HUES6 (cell line): ENCODE measurements around the gene RAB2B.
"Not testable (repeated sequence)": the region's sequence is repeated elsewhere in the genome, so short reads cannot be mapped to it uniquely, and the experiment has no call there.

Experiments used
- H3K27ac ChIP-seq: 2 replicates; pipeline ENCODE4 v1.7.0; 2013; ENCODE audit warnings: low read depth, mild to moderate bottlenecking, low read length, inconsistent platforms
- H3K27me3 ChIP-seq: 2 replicates; pipeline ENCODE4 v1.6.1; 2013; ENCODE audit warnings: low read length; ENCODE audit not compliant: control insufficient read depth, insufficient read depth
- H3K36me3 ChIP-seq: 2 replicates; pipeline ENCODE4 v1.6.1; 2013; ENCODE audit warnings: low read length; ENCODE audit not compliant: control insufficient read depth, insufficient read depth
- H3K4me1 ChIP-seq: 2 replicates; pipeline ENCODE4 v1.6.1; 2013; ENCODE audit warnings: low read length; ENCODE audit not compliant: control insufficient read depth, insufficient read depth
- H3K4me3 ChIP-seq: 2 replicates; pipeline ENCODE4 v1.5.1; 2013; ENCODE audit warnings: low read depth, low read length
- H3K9ac ChIP-seq: one replicate; pipeline ENCODE4 v1.6.1; 2013; ENCODE audit warnings: mild to moderate bottlenecking, low read length
- H3K9me3 ChIP-seq: 2 replicates; pipeline ENCODE4 v1.6.1; 2013; ENCODE audit warnings: low read depth, low read length; ENCODE audit not compliant: control insufficient read depth, insufficient read depth

RAB2B gene

GRCh38 chr14:21475767-21476522, 814 bp downstream of the RAB2B start:
- peaks cover 32% of the 10 kb centered on the region for H3K36me3 ChIP-seq
- no peaks in the 10 kb centered on the region for H3K27me3 ChIP-seq
- H3K9ac ChIP-seq, result peak overlapping the region; percentile 64
- peak overlapping the region; percentile 78 for H3K4me3 ChIP-seq
- no peak overlapping the region for H3K27ac ChIP-seq
- H3K4me1 ChIP-seq, result no peaks in the 10 kb centered on the region
- H3K9me3 ChIP-seq, result no peaks in the 10 kb centered on the region

- Histone ChIP-seq H3K4me1 (no peaks in the 10 kb centered on the region), H3K27me3 (no peaks in the 10 kb centered on the region), H3K27ac (no peak overlapping the region)
Measured at GRCh38 chr14:21467616-21468015, 9.1 kb downstream of the RAB2B start.

DNA sequence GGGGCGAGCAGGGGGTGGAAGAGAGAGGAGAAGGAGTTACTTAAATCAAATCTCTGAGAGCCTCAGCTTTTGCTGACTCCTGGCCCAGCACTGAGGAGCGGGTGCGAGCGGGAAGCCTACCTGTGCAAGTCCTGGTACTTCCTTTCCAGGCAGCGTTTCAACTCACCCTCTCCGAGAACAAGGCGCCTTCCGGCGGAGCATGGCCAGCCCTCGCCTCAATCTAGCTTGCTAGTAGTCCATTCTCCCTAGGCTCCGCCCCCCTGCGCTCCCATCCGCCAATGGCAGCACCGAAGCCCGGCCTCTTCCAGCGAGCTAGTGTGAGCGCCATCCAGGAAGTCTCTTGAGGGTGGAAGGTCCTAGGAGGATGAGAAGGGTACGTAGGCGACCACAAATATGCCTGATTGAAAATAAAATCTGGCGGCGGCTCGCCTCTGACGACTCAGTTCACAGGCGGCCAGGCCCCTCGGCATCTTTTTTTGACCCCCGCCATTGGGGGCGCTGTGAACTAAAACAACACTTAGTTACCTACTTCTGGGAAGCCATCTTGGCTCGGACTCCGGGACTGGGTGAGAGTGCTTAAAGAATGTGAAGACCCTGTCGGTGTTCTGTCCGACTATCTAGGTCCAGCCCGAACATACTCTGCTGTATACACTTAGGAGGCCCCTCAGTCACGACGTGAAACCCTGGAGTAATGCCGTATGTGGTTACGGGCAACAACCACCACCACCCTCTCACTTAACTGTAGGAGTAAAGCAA, 20.7 kb downstream of the RAB2B start, which contains the start of gene CHD8:
Gene CHD8, minus strand, starts transcription at position 212 of the 756 bp plus-strand sequence. CDS start 24,480 bp downstream, outside the sequence.
- Histone ChIP-seq H3K27ac (peak within 1 kb of the TSS; percentile 81), H3K9ac (peak within 1 kb of the TSS; percentile 95), H3K4me3 (peak within 1 kb of the TSS; percentile 90), H3K4me1 (no peaks in the 10 kb centered on the region), H3K9me3 (no peaks in the 10 kb centered on the region), H3K36me3 (peaks cover 15% of the 10 kb centered on the region), H3K27me3 (no peaks in the 10 kb centered on the region)

More at GRCh38 chr14:21467616-21468015, 9.1 kb downstream of the RAB2B start:
- H3K4me3 ChIP-seq, result no peak overlapping the region
- no peak overlapping the region for H3K9ac ChIP-seq
- H3K9me3 ChIP-seq, result no peaks in the 10 kb centered on the region
- peaks cover 69% of the 10 kb centered on the region for H3K36me3 ChIP-seq

- peak overlapping the region; percentile 81 for H3K27ac ChIP-seq
- H3K4me3 ChIP-seq, result peak overlapping the region; percentile 90
- peaks cover 10% of the 10 kb centered on the region for H3K36me3 ChIP-seq
- H3K9ac ChIP-seq, result peak overlapping the region; percentile 95
- no peaks in the 10 kb centered on the region for H3K4me1 ChIP-seq
- no peaks in the 10 kb centered on the region for H3K27me3 ChIP-seq
- no peaks in the 10 kb centered on the region for H3K9me3 ChIP-seq
Measured at GRCh38 chr14:21455592-21455911, 21.2 kb downstream of the RAB2B start.

GRCh38 chr14:21454843-21455544, 21.8 kb downstream of the RAB2B start:
- Histone ChIP-seq H3K4me1 (no peaks in the 10 kb centered on the region), H3K9me3 (no peaks in the 10 kb centered on the region), H3K27me3 (no peaks in the 10 kb centered on the region), H3K4me3 (peak overlapping the region; percentile 90), H3K36me3 (peaks cover 12% of the 10 kb centered on the region; the same call in 1 of the 2 replicates), H3K9ac (peak overlapping the region; percentile 95), H3K27ac (no peak overlapping the region)

GRCh38 chr14:21449899-21450216, 26.9 kb downstream of the RAB2B start:
- H3K4me3 ChIP-seq, result no peak overlapping the region
- H3K36me3 ChIP-seq, result peaks cover 15% of the 10 kb centered on the region; the same call in 1 of the 2 replicates
- no peak overlapping the region for H3K27ac ChIP-seq
- H3K9ac ChIP-seq, result no peak overlapping the region
- no peaks in the 10 kb centered on the region; the same call in 1 of the 2 replicates for H3K4me1 ChIP-seq
- H3K9me3 ChIP-seq, result no peaks in the 10 kb centered on the region
- H3K27me3 ChIP-seq, result no peaks in the 10 kb centered on the region

DNA sequence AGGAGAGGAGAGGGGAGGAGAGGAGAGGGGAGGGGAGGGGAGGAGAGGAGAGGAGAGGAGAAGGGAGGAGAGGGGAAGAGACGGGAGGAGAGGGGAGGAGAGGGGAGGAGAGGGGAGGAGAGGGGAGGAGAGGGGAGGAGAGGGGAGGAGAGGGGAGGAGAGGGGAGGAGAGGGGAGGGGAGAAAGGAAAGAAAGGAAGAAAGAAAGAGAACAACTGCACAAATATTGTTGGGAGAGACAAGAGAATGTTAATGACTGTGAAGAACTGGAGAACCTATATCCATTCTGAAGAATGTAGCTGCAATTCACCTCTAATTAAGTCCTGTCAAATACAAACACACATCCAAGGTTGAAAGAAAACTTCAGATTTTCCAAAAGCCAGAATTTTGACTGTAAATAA, 34.1 kb downstream of the RAB2B start:
- H3K9ac ChIP-seq, H3K4me1 ChIP-seq, H3K4me3 ChIP-seq, H3K9me3 ChIP-seq, H3K36me3 ChIP-seq, H3K27ac ChIP-seq, H3K27me3 ChIP-seq: not testable (repeated sequence)

GRCh38 chr14:21440859-21441258, 35.9 kb downstream of the RAB2B start:
- no peaks in the 10 kb centered on the region for H3K36me3 ChIP-seq
- no peak overlapping the region for H3K4me3 ChIP-seq
- H3K27me3 ChIP-seq, result no peaks in the 10 kb centered on the region
- H3K4me1 ChIP-seq, result peaks cover 4% of the 10 kb centered on the region; the same call in 1 of the 2 replicates
- H3K9ac ChIP-seq, result no peak overlapping the region
- no peaks in the 10 kb centered on the region for H3K9me3 ChIP-seq
- H3K27ac ChIP-seq, result no peak overlapping the region

- peak overlapping the region; percentile 36 for H3K27ac ChIP-seq
- H3K9ac ChIP-seq, result peak overlapping the region; percentile 71
- H3K9me3 ChIP-seq, result no peaks in the 10 kb centered on the region
- peak overlapping the region; percentile 76 for H3K4me3 ChIP-seq
- H3K36me3 ChIP-seq, result 0 out of 2 replicates have a peak, but pooled peaks cover 3% of the 10 kb centered on the region
- H3K27me3 ChIP-seq, result no peaks in the 10 kb centered on the region
- peaks cover 4% of the 10 kb centered on the region; the same call in 1 of the 2 replicates for H3K4me1 ChIP-seq
Measured at GRCh38 chr14:21437063-21437901, 39.5 kb downstream of the RAB2B start.

- peak overlapping the region; percentile 4; the same call in 1 of the 2 replicates for H3K27ac ChIP-seq
- H3K9ac ChIP-seq, result peak overlapping the region; percentile 62
- H3K4me3 ChIP-seq, result peak overlapping the region; percentile 76
- H3K27me3 ChIP-seq, result no peaks in the 10 kb centered on the region
- H3K4me1 ChIP-seq, result peaks cover 4% of the 10 kb centered on the region; the same call in 1 of the 2 replicates
- no peaks in the 10 kb centered on the region for H3K9me3 ChIP-seq
- peaks cover 7% of the 10 kb centered on the region for H3K36me3 ChIP-seq
Measured at GRCh38 chr14:21436567-21437062, 40.1 kb downstream of the RAB2B start.
